NB4 (cell line): ENCODE results near the gene C12orf76.

ENCODE experiments used
- POLR2A ChIP-seq: IDR thresholded peaks from 2 replicates; pipeline ENCODE4 v1.6.1; 2011; ENCODE audit warnings: mild to moderate bottlenecking; ENCODE audit not compliant: insufficient read length; ENCODE audit errors: extremely low read depth
- TF ChIP-seq, protein P1 (sequence below): IDR thresholded peaks from one replicate; pipeline ENCODE4 v1.5.1; 2012; ENCODE audit warnings: low read depth, low read length
- TF ChIP-seq, protein P2 (sequence below): IDR thresholded peaks from 2 replicates; pipeline ENCODE4 v1.6.1; 2011; ENCODE audit warnings: low read depth, low read length

DNA sequence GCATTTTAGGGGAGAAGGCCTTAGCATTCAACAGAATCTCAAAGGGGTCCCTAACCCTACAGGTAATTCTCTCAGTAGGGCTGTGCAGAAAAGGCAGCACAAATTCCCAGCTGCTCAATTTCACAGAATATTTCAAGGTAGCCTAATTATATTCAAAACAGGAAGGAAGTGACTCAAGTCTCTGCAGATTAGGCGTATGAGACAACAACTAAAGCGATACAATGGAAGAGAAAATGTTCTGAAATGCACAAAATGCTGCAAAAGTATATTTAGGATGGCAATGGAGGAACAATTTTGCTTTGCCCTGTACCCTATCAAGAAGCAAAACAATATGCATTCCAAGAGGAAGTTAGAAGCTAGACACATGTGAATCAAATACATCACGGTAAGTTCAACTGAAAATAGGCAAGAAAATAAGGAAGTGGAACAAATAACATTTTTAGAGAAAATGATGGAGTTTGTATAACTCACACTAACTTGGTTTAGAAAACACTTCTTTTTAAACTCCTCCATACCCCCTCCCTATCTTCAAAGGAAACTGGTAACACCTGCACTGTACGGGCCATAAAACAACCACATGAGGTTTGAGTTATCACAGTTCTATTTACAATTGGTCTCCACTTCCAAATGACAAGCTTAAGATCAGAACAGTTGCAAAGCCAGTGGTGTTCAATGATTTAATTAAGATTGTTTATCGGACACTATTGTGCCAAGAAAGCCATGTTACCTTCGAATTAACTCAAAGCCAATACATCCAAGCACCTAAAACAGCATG is 53.7 kb downstream of the C12orf76 start:
- TF ChIP-seq, protein P1, sequence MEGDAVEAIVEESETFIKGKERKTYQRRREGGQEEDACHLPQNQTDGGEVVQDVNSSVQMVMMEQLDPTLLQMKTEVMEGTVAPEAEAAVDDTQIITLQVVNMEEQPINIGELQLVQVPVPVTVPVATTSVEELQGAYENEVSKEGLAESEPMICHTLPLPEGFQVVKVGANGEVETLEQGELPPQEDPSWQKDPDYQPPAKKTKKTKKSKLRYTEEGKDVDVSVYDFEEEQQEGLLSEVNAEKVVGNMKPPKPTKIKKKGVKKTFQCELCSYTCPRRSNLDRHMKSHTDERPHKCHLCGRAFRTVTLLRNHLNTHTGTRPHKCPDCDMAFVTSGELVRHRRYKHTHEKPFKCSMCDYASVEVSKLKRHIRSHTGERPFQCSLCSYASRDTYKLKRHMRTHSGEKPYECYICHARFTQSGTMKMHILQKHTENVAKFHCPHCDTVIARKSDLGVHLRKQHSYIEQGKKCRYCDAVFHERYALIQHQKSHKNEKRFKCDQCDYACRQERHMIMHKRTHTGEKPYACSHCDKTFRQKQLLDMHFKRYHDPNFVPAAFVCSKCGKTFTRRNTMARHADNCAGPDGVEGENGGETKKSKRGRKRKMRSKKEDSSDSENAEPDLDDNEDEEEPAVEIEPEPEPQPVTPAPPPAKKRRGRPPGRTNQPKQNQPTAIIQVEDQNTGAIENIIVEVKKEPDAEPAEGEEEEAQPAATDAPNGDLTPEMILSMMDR: no peak
- TF ChIP-seq, protein P2, sequence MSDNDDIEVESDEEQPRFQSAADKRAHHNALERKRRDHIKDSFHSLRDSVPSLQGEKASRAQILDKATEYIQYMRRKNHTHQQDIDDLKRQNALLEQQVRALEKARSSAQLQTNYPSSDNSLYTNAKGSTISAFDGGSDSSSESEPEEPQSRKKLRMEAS: peak; percentile 41
- TF ChIP-seq POLR2A: no peak
